Heart right ventricle (tissue), 16 donors: ENCODE measurements around the gene WDR90. TPM values are rescaled to one million over a fixed set of nuclear protein-coding genes. Genes with fewer than 3 reads are reported as not detected.

Experiments used
- ATAC-seq, 8 donors: fragments of 200-7000 bp; cut with Tn5 transposase; one replicate each; pipeline ENCODE4 v1.9.1; 2020; ENCODE audit warnings: mild to moderate bottlenecking in 8 of 8, moderate library complexity in 8 of 8, moderate number of reproducible peaks in 1 of 8
- DNase-seq, 2 donors: peaks; one replicate each; pipeline ENCODE4 v3.0.0-alpha.2; 2020
- H3K27ac ChIP-seq, 10 donors: fragments of 200-600 bp; sonication (generic) in 2 of 10; one replicate each; pipeline versions ENCODE4 v1.5.0 to v1.8.0; 2020 to 2022; ENCODE audit warnings: mild to moderate bottlenecking in 3 of 10
- H3K27me3 ChIP-seq, 7 donors: fragments of 200-600 bp; one replicate each; pipeline ENCODE4 v1.8.0; 2021 to 2022; ENCODE audit warnings: mild to moderate bottlenecking in 2 of 7
- H3K36me3 ChIP-seq, 9 donors: fragments of 200-600 bp; sonication (generic) in 1 of 9; one replicate each; pipeline versions ENCODE4 v1.5.0 to v1.8.0; 2020 to 2022; ENCODE audit warnings: mild to moderate bottlenecking in 2 of 9
- H3K4me1 ChIP-seq, 9 donors: fragments of 200-600 bp; sonication (generic) in 1 of 9; one replicate each; pipeline versions ENCODE4 v1.5.0 to v1.8.0; 2020 to 2022; ENCODE audit warnings: mild to moderate bottlenecking in 4 of 9
- H3K4me3 ChIP-seq, 10 donors: fragments of 200-600 bp; sonication (generic) in 2 of 10; one replicate each; pipeline versions ENCODE4 v1.5.0 to v1.8.0; 2020 to 2022; ENCODE audit warnings: mild to moderate bottlenecking in 7 of 10, moderate library complexity in 2 of 10
- H3K9me3 ChIP-seq, 11 donors: fragments of 200-600 bp in 10 of 11; sonication (generic) in 2 of 11; one replicate each; pipeline versions ENCODE4 v1.5.0 to v1.8.0; 2013 to 2022; ENCODE audit warnings: mild to moderate bottlenecking in 2 of 11, control low read depth in 1 of 11, moderate library complexity in 1 of 11
- WGBS, 2 donors: extraction: QIAGEN DNeasy Blood & Tissue Kit; methylation state at CpG; one replicate each; pipeline ENCODE4 v1.1.7; 2013; ENCODE audit warnings: inconsistent platforms in 1 of 2; 5-methylcytosine and 5-hydroxymethylcytosine counted together
- intact Hi-C, 10 donors: fragments of 100-400 bp; cut with DNase I; formaldehyde crosslinking; loops; one replicate each; pipeline versions ENCODE4 v1.11.1 to v1.14.2; 2022
- polyA plus RNA-seq, 2 donors: library from polyadenylated mRNA; stranded (reverse); fragments of 200-250 nt; gene quantifications; one replicate each; pipeline ENCODE4 v1.2.3, GENCODE V29; 2013
- total RNA-seq, 10 donors: library from RNA; stranded (reverse); fragmentation: NEBNext Ultra II Directional in 3 of 10; extraction: Animal tissue kit (Norgen Biotek cat#: 25700) in 3 of 10; gene quantifications; one replicate each; pipeline versions ENCODE4 v1.2.1 to v1.2.4, GENCODE V29; 2021 to 2023
- TF ChIP-seq, protein P1 (sequence below), 9 donors: fragments of 200-600 bp; sonication (generic) in 2 of 9; IDR thresholded peaks; one replicate each; pipeline versions ENCODE4 v1.5.0 to v1.8.0; 2021 to 2022; ENCODE audit warnings: antibody characterized with exemption in 9 of 9, mild to moderate bottlenecking in 5 of 9, moderate library complexity in 1 of 9
- donor health status: Arrhythmogenic right ventricular cardiomyopathy.
- donor health status: ischemic (EF 13 %, LVEDD 7.1; RV severe dilation, severe dysfunction).
- donor health status: healthy with polysubstance abuse.
- donor health status: DM: no; HTN: yes; CAD: no.
- donor health status: DM: no; HTN: no; CAD: no.
- donor health status: ischemic (EF 25% LVEDD 6.9; RV normal size, moderate dysfunction).
- donor health status: ischemic (EF 25% LVEDD 5.7; RV mildly dilated, moderate dysfunction).
- donor health status: healthy.
- donor health status: DM: yes; HTN: yes; CAD: no.
- donor health status: Ischemic cardiomyopathy.
- donor health status: ischemic (EF 35%, LVEDD 5.7; RV mildly dilated, moderate dysfunction).
- donor health status: nonischemic (EF 11% LVEDD 7.7; RV severe dilation, severe dysfunction).
- donor health status: DM: yes; HTN: yes; CAD: no.
- donor health status: PGD.
- donor health status: ischemic (EF 29% LVEDD 5.4; RV normal size, mild dysfunction).
- donor health status: nonischemic (EF 23%, LVEDD 6.1; RV moderate dilation, normal function).

WDR90 gene
- total and polyA plus RNA-seq, 12 donors = 7.1 to 23.8 (median 9.9) TPM

DNA sequence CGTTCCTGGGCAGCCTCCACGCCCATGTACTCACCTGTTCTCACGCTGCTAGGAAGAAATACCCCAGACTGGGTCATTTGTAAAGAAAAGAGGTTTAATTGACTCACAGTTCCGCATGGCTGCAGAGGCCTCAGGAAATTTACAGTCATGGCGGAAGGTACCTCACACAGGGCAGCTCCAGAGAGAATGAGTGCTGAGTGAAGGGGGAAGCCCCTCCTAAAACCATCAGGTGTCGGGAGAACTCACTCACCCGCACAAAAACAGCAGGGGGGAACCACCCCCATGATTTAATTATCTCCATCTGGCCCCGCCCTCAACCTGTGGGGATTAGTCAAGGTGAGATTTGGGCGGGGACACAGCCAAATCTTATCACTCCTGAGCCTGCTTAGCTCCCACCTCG, 41.1 kb upstream of the WDR90 start:
- intact Hi-C loops = no loop called here
- DNase-seq (no peak), ATAC-seq (no peak)
- H3K9me3 ChIP-seq = peaks cover 0 to 6% (median 0%) of the 10 kb centered on the region in 11 donors
- 86 to 89% methylated on average over 10 of the region's 10 CpGs for WGBS, 2 donors
- peaks cover 0 to 6% (median 0%) of the 10 kb centered on the region in 9 donors for H3K4me1 ChIP-seq
- no peaks in the 10 kb centered on the region for H3K36me3 ChIP-seq
- TF ChIP-seq, protein P1, sequence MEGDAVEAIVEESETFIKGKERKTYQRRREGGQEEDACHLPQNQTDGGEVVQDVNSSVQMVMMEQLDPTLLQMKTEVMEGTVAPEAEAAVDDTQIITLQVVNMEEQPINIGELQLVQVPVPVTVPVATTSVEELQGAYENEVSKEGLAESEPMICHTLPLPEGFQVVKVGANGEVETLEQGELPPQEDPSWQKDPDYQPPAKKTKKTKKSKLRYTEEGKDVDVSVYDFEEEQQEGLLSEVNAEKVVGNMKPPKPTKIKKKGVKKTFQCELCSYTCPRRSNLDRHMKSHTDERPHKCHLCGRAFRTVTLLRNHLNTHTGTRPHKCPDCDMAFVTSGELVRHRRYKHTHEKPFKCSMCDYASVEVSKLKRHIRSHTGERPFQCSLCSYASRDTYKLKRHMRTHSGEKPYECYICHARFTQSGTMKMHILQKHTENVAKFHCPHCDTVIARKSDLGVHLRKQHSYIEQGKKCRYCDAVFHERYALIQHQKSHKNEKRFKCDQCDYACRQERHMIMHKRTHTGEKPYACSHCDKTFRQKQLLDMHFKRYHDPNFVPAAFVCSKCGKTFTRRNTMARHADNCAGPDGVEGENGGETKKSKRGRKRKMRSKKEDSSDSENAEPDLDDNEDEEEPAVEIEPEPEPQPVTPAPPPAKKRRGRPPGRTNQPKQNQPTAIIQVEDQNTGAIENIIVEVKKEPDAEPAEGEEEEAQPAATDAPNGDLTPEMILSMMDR (IDR thresholded peaks at IDR 0.05) = no peak
- H3K27me3 ChIP-seq = no peaks in the 10 kb centered on the region
- no peak overlapping the region for H3K4me3 ChIP-seq
- H3K27ac ChIP-seq = no peak overlapping the region

DNA sequence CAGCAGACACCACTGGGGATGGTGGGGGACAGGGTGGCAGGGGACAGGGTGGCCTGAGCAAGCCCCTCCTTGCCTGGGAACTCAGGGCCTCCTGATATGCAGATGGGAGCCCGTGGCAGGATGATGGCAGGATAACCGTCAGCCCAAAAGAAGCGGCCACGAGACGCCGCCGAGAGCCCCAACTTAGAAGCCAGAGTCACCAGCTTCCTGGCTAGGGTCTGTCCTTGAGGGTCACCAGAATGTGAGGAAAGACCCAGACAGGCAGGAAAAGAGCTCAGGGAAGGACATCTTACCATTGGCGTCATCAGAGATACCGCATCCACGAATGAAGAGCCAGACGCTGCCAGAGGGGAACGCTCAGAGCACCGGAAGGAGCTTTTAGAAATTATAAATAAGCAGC, 39.8 kb upstream of the WDR90 start:
- H3K27ac ChIP-seq = no peak overlapping the region
- ATAC-seq = no peak
- no peak for DNase-seq

DNA sequence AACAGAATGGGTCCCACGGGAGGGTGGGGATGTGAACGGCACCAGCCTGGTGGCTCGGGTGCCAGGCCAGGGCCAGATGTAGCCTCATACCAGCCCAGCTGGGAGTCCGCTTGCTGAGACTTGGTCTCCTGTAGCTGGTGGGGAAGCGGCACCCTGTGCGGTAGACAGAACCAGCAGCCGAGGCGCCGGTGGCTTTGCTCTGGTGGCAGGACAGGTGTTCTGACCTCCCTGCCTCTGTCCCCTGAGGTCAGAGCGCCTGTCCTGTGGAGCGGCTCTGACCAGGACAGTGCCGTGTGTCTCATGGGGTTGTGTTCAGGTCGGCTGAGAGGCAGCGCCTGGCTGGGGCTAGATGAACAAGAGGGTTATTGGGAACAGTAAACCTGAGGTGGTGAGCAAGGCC, 39.2 kb upstream of the WDR90 start:
- TF ChIP-seq, protein P1 (IDR thresholded peaks at IDR 0.05) = no peak
- intact Hi-C loops = no loop called here
- Histone ChIP-seq H3K4me1 (peaks cover 0 to 6% (median 0%) of the 10 kb centered on the region in 9 donors), H3K27ac (no peak overlapping the region), H3K4me3 (no peak overlapping the region), H3K27me3 (no peaks in the 10 kb centered on the region), H3K9me3 (peaks cover 0 to 5% (median 0%) of the 10 kb centered on the region in 11 donors), H3K36me3 (no peaks in the 10 kb centered on the region)
- peak in 2 of 8 donors; percentile 31 to 49 for ATAC-seq
- DNase-seq = no peak
- 91 to 92% methylated on average over 14 of the region's 14 CpGs for WGBS, 2 donors

More for the DNA sequence above, 39.8 kb upstream of the WDR90 start:
- intact Hi-C loops = no loop called here
- H3K4me3 ChIP-seq = no peak overlapping the region
- no peaks in the 10 kb centered on the region for H3K36me3 ChIP-seq
- WGBS, 2 donors = 87 to 90% methylated on average over 13 of the region's 13 CpGs
- peaks cover 0 to 6% (median 0%) of the 10 kb centered on the region in 9 donors for H3K4me1 ChIP-seq
- TF ChIP-seq, protein P1 (IDR thresholded peaks at IDR 0.05) = no peak
- H3K9me3 ChIP-seq = peaks cover 0 to 6% (median 0%) of the 10 kb centered on the region in 11 donors
- no peaks in the 10 kb centered on the region for H3K27me3 ChIP-seq

DNA sequence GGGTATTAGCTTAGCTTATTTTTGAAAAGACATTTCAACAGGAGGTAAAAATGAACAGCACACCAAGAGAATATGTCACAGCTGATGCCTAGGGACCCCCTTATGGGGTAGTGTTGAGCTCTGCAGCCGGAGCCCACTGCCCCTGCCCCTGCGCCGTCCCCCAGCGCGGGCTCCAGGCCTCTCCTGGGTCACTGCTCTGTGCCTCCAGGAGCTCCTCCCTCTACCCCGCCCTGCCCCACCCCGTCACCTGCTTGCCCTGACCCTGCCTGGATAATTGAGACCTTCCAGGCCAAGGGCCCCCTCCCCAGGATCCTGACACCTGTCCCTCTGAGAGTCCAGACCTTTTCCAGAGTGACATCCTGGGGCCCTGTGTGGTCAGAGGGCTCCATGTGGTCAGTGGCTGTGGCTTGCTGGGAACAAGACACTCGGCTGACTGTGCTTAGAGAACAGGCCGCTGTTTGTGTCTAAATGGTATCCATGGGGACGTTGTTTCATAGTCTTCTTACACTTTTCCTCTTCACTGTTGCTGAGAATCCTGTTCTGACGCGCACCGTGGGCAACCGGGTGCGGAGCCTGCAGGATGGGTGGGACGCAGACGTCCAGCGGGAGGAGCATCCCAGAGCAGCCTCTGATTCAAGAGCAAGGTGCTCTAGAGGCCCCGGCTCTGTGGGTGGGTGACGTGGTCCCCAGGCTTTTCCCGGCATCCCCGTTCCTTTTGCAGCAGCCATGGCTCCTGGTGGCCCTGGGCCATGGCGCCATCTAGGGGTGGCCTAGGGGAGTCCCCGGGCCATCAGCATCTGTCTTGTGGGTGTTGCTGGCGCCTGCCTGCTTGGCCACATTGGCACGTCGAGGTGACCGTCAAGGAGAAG, 38.4 kb upstream of the WDR90 start:
- no peak overlapping the region for H3K4me3 ChIP-seq
- peaks cover 0 to 6% (median 0%) of the 10 kb centered on the region in 9 donors for H3K4me1 ChIP-seq
- ATAC-seq (peak; percentile 51 to 88 (median 76)), DNase-seq (no peak)
- no peaks in the 10 kb centered on the region for H3K27me3 ChIP-seq
- TF ChIP-seq, protein P1 (IDR thresholded peaks at IDR 0.05) = peak; percentile 52 to 80 (median 72)
- H3K36me3 ChIP-seq = no peaks in the 10 kb centered on the region
- WGBS, 2 donors = 68 to 78% methylated on average over 28 of the region's 28 CpGs
- no peaks in the 10 kb centered on the region for H3K9me3 ChIP-seq
- H3K27ac ChIP-seq = no peak overlapping the region
- intact Hi-C loops = no loop called here
